NT2/D1 (cell line): ENCODE data around the gene CCDC57.

Source experiments
- DNase-seq: peaks from one replicate; pipeline ENCODE4 v3.0.0-alpha.2; 2011; ENCODE audit warnings: low read depth, low spot score
- H3K27me3 ChIP-seq: 2 replicates; pipeline ENCODE4 v1.6.0; 2011; ENCODE audit warnings: mild to moderate bottlenecking; ENCODE audit not compliant: insufficient read length, insufficient read depth
- H3K36me3 ChIP-seq: 2 replicates; pipeline ENCODE4 v1.6.1; 2011; ENCODE audit warnings: mild to moderate bottlenecking, low read length, mixed read lengths; ENCODE audit not compliant: insufficient read depth, insufficient read length
- H3K4me1 ChIP-seq: 2 replicates; pipeline ENCODE4 v1.5.1; 2011; ENCODE audit not compliant: insufficient read depth, insufficient read length
- H3K4me3 ChIP-seq: 2 replicates; pipeline ENCODE4 v1.5.1; 2011; ENCODE audit warnings: low read depth; ENCODE audit not compliant: insufficient read length
- H3K9ac ChIP-seq: 2 replicates; pipeline ENCODE4 v1.6.0; 2011; ENCODE audit warnings: low read depth; ENCODE audit not compliant: insufficient read length
- H3K9me3 ChIP-seq: 2 replicates; pipeline ENCODE4 v1.5.1; 2011; ENCODE audit warnings: mild to moderate bottlenecking, low read length; ENCODE audit not compliant: insufficient read depth
- SUZ12 ChIP-seq: IDR thresholded peaks from 2 replicates; pipeline ENCODE4 v1.6.1; 2011; ENCODE audit not compliant: insufficient read length, insufficient read depth; ENCODE audit errors: extremely low read depth
- YY1 ChIP-seq: IDR thresholded peaks from 2 replicates; pipeline ENCODE4 v1.6.1; 2011; ENCODE audit not compliant: insufficient read length, insufficient read depth
- ZNF274 ChIP-seq: IDR thresholded peaks from 2 replicates; pipeline ENCODE4 v1.6.1; 2011; ENCODE audit warnings: mild to moderate bottlenecking, low read depth, low read length

The CCDC57 gene

DNA sequence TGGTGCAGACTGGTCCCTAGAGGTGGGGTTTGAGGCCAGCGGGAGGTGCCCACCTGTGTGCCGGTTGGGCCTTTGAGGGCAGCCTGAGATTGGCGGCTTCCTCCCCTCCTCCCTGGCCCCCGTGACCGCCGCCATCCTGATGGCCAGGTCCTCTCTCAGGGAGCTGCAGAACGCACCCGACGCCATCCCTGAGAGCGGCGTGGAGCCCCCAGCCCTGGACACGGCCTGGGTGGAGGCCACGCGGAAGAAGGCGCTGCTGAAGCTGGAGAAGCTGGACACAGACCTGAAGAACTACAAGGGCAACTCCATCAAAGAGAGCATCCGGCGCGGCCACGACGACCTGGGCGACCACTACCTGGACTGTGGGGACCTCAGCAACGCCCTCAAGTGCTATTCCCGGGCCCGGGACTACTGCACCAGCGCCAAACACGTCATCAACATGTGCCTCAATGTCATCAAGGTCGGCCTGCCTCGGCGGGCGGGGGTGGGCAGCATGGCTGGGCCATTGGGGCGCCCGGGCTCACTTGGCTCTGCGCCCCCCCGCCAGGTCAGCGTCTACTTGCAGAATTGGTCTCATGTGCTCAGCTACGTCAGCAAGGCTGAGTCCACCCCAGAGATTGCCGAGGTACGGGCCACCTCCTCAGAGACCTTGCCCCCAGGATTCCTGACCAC is 158.2 kb downstream of the CCDC57 start:
- peaks cover 3% of the 10 kb centered on the region for H3K27me3 ChIP-seq
- no peak for TF ChIP-seq SUZ12
- no peak for TF ChIP-seq YY1
- no peak for TF ChIP-seq ZNF274
- no peak overlapping the region for H3K9ac ChIP-seq
- H3K4me1 ChIP-seq = peaks cover 29% of the 10 kb centered on the region
- H3K4me3 ChIP-seq = no peak overlapping the region
- no peaks in the 10 kb centered on the region for H3K9me3 ChIP-seq
- DNase-seq = no peak
- peaks cover 76% of the 10 kb centered on the region for H3K36me3 ChIP-seq

GRCh38 chr17:82053556-82054263 is 158.9 kb downstream of the CCDC57 start:
- Histone ChIP-seq H3K9ac (peak overlapping the region; percentile 96), H3K36me3 (peaks cover 76% of the 10 kb centered on the region), H3K9me3 (no peaks in the 10 kb centered on the region), H3K4me1 (peaks cover 29% of the 10 kb centered on the region), H3K27me3 (peaks cover 3% of the 10 kb centered on the region), H3K4me3 (no peak overlapping the region)
- no peak for TF ChIP-seq ZNF274
- no peak for DNase-seq

GRCh38 chr17:82053130-82053529 is 159.5 kb downstream of the CCDC57 start:
- H3K9ac ChIP-seq = peak overlapping the region; percentile 96
- peaks cover 3% of the 10 kb centered on the region for H3K27me3 ChIP-seq
- DNase-seq = no peak
- no peaks in the 10 kb centered on the region for H3K9me3 ChIP-seq
- no peak for TF ChIP-seq SUZ12
- H3K36me3 ChIP-seq = peaks cover 76% of the 10 kb centered on the region
- peak overlapping the region; percentile 97 for H3K4me3 ChIP-seq
- H3K4me1 ChIP-seq = peaks cover 26% of the 10 kb centered on the region

- H3K9me3 ChIP-seq = no peaks in the 10 kb centered on the region
- peak overlapping the region; percentile 96 for H3K9ac ChIP-seq
- DNase-seq = no peak
- TF ChIP-seq YY1 (no peak), SUZ12 (no peak), ZNF274 (no peak)
- peak overlapping the region; percentile 97 for H3K4me3 ChIP-seq
- peaks cover 26% of the 10 kb centered on the region for H3K4me1 ChIP-seq
- peaks cover 3% of the 10 kb centered on the region for H3K27me3 ChIP-seq
- H3K36me3 ChIP-seq = peaks cover 76% of the 10 kb centered on the region
Observed at GRCh38 chr17:82052638-82053059, 160.0 kb downstream of the CCDC57 start.

DNA sequence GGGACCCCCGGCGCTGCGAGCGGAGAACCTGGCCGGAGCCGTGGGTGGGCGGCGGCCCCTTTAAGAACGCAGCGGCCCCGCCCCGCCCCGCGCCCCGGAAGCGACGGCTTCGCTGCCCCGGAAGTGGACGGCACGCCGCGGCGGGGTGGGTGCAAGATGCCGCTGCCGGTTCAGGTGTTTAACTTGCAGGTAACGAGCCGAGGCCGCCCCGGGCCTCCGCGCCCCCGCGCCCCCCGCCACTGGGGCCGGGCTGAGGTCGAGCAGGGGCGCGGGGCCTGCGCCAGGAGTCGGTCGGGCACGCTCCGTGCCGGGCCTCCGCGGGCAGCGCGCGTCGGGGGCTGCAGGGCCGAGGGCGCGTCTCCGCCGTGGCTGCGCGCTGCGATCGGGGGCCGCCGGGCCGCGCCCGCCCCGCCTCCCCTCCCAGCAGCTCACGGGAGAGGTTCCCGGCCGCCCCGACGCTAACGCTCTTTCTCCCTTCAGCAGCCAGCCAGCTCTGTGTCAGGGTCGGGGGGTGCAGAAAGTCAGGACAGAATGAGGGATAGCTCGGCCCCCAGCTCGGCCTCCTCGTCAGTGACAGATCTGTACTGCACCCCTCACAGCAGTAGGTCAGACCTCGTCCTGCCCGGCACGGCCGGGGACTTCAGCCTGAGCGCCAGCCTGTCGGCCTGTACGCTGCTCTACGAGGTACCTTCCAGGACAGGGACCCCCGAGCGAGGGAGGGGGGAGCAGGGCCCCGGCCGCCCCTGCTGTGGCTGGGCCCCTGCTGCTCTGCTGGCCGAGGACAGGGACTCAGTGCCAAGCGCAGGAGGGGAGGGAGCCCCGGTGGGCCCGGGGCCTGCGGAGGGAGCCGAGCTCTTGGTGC is 160.6 kb downstream of the CCDC57 start, which contains the start of the genes GPS1 and RFNG:
Gene GPS1 (plus strand): TSS at position 123 of the 862 bp plus-strand sequence. CDS start 34 bp downstream, at position 157.
Gene RFNG (minus strand): TSS at position 36 of the 862 bp plus-strand sequence. CDS start 45 bp downstream, outside the sequence.
- Histone ChIP-seq H3K4me3 (peak within 1 kb of the TSS; percentile 97), H3K27me3 (peaks cover 3% of the 10 kb centered on the region), H3K4me1 (peaks cover 26% of the 10 kb centered on the region), H3K36me3 (peaks cover 76% of the 10 kb centered on the region), H3K9me3 (no peaks in the 10 kb centered on the region), H3K9ac (peak within 1 kb of the TSS; percentile 96)
- TF ChIP-seq ZNF274 = no peak
- no peak for TF ChIP-seq YY1
- TF ChIP-seq SUZ12 = no peak
- DNase-seq = no peak
